Measurements from ENCODE around the gene ADAMTS18. TPM values are rescaled to one million over a fixed set of nuclear protein-coding genes. Genes with fewer than 3 reads are reported as not detected.

The ADAMTS18 gene, protein sequence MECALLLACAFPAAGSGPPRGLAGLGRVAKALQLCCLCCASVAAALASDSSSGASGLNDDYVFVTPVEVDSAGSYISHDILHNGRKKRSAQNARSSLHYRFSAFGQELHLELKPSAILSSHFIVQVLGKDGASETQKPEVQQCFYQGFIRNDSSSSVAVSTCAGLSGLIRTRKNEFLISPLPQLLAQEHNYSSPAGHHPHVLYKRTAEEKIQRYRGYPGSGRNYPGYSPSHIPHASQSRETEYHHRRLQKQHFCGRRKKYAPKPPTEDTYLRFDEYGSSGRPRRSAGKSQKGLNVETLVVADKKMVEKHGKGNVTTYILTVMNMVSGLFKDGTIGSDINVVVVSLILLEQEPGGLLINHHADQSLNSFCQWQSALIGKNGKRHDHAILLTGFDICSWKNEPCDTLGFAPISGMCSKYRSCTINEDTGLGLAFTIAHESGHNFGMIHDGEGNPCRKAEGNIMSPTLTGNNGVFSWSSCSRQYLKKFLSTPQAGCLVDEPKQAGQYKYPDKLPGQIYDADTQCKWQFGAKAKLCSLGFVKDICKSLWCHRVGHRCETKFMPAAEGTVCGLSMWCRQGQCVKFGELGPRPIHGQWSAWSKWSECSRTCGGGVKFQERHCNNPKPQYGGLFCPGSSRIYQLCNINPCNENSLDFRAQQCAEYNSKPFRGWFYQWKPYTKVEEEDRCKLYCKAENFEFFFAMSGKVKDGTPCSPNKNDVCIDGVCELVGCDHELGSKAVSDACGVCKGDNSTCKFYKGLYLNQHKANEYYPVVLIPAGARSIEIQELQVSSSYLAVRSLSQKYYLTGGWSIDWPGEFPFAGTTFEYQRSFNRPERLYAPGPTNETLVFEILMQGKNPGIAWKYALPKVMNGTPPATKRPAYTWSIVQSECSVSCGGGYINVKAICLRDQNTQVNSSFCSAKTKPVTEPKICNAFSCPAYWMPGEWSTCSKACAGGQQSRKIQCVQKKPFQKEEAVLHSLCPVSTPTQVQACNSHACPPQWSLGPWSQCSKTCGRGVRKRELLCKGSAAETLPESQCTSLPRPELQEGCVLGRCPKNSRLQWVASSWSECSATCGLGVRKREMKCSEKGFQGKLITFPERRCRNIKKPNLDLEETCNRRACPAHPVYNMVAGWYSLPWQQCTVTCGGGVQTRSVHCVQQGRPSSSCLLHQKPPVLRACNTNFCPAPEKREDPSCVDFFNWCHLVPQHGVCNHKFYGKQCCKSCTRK (N-terminal part only)
- polyA plus RNA-seq (2012; ENCODE audit: insufficient read length, low read depth) = not detected

DNA sequence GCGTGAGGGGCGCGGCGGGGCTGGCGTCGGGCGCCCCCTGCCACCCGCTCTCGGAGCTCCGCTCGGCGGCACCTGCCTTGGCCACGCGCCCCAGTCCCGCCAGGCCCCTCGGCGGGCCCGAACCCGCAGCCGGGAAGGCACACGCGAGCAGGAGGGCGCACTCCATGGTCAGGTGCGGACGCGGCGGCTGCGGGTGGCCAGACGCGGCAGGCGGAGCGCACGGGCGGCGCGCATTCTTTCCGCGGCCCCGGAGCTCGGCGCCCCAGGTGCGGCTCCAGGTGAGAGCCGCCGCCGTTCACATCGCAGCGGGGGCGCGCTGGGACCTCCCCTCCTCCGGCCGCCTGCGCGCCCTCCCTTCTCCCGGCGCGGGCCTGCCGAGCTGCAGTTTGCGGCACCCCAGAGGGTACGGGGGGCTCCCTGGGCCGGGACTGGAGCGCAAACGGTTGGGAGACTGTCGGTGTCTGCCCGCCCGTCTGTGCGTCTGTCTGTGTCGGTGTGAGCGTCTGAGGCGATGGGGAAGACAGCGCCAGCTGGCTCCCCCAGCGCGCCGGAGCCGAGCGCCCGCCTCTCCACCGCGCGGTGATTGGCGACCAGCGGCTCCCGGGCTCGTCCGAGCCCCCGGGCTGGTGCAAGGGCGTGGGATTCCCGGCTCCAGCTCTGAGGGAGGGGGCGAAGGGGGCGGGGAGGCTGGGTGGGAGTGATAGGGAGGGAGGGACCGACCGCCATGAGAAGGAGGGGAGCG lies at the start of gene ADAMTS18:
ADAMTS18 (minus strand) TSS at position 505 of the 742 bp plus-strand sequence; CDS start at position 166, 339 bp downstream.
- TF ChIP-seq TAF1 (IDR thresholded peaks at IDR 0.05; ENCODE audit: borderline replicate concordance, insufficient read depth, low read length) (no peak), SIN3A (IDR thresholded peaks at IDR 0.05; ENCODE audit: borderline replicate concordance, insufficient read depth, low read length) (no peak), POLR2AphosphoS5 (IDR thresholded peaks at IDR 0.05; ENCODE audit: low read depth, low read length) (no peak), FOXP2 (optimal IDR thresholded peaks at IDR 0.05; ENCODE audit: borderline replicate concordance, extremely low read depth, extremely low read length, insufficient read depth) (no peak)
- TF ChIP-seq, protein P1, sequence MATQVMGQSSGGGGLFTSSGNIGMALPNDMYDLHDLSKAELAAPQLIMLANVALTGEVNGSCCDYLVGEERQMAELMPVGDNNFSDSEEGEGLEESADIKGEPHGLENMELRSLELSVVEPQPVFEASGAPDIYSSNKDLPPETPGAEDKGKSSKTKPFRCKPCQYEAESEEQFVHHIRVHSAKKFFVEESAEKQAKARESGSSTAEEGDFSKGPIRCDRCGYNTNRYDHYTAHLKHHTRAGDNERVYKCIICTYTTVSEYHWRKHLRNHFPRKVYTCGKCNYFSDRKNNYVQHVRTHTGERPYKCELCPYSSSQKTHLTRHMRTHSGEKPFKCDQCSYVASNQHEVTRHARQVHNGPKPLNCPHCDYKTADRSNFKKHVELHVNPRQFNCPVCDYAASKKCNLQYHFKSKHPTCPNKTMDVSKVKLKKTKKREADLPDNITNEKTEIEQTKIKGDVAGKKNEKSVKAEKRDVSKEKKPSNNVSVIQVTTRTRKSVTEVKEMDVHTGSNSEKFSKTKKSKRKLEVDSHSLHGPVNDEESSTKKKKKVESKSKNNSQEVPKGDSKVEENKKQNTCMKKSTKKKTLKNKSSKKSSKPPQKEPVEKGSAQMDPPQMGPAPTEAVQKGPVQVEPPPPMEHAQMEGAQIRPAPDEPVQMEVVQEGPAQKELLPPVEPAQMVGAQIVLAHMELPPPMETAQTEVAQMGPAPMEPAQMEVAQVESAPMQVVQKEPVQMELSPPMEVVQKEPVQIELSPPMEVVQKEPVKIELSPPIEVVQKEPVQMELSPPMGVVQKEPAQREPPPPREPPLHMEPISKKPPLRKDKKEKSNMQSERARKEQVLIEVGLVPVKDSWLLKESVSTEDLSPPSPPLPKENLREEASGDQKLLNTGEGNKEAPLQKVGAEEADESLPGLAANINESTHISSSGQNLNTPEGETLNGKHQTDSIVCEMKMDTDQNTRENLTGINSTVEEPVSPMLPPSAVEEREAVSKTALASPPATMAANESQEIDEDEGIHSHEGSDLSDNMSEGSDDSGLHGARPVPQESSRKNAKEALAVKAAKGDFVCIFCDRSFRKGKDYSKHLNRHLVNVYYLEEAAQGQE (IDR thresholded peaks at IDR 0.05; ENCODE audit: insufficient read depth in 1 of 2, low read depth in 2 of 2, low read length in 2 of 2) = no peak

DNA sequence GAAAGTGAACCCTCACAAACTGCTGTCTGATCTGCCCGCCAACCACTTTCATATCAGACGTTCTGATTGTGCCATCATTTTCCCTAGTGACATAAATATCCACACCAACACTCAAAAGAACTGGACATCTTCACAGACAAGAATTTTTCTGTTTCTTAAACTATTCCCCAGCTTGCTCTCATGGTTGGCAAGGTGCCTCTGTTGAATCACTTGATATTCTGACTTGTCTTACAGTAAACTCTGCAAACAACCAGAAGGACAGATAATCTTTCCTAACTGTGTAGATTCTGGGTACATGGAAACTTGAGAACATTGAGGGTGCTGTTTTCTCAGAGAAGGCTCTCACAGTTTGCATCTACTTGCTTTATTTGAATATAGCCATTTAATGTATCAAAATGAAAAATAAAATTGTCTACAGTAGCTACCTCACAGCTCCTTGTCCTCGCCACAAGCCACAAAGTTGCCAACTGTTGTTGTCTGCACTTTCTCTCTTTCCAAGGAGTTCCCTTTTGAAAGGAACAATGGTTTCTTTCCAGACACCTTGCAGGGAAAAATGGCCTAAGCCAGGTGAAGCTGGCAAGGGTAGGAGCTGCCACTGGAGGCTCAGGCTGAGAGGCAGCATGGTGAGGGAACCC lies 46.0 kb upstream of the ADAMTS18 start:
- TF ChIP-seq, protein P1 (IDR thresholded peaks at IDR 0.05; ENCODE audit: insufficient read depth in 1 of 2, low read depth in 2 of 2, low read length in 2 of 2) = no peak
- TF ChIP-seq FOXP2 (optimal IDR thresholded peaks at IDR 0.05; ENCODE audit: borderline replicate concordance, extremely low read depth, extremely low read length, insufficient read depth) = no peak
- no peak for TF ChIP-seq SIN3A (IDR thresholded peaks at IDR 0.05; ENCODE audit: borderline replicate concordance, insufficient read depth, low read length)
- TF ChIP-seq POLR2AphosphoS5 (IDR thresholded peaks at IDR 0.05; ENCODE audit: low read depth, low read length) = no peak
- TF ChIP-seq TAF1 (IDR thresholded peaks at IDR 0.05; ENCODE audit: borderline replicate concordance, insufficient read depth, low read length) = no peak

DNA sequence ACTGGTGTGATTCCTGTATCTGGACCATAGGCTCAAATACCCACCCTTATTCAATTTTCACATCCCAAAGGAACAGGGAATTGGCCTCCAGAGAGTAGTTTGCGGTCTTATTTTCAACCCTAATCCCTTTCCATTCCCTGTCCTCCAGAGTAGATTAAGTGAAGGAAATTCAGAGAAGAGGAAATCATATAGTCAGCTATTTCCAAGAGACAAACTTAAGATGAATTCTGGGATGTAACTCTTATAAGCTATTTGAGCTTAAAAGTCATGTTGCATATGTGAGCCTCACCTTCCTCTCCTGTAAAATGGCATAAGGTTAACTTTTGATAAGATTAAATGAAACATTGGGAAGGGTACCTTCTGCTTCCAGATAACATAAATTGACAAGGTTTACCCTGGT lies 37.4 kb upstream of the ADAMTS18 start:
- TF ChIP-seq TAF1 (IDR thresholded peaks at IDR 0.05; ENCODE audit: borderline replicate concordance, insufficient read depth, low read length) (no peak), FOXP2 (optimal IDR thresholded peaks at IDR 0.05; ENCODE audit: borderline replicate concordance, extremely low read depth, extremely low read length, insufficient read depth) (no peak), SIN3A (IDR thresholded peaks at IDR 0.05; ENCODE audit: borderline replicate concordance, insufficient read depth, low read length) (no peak), POLR2AphosphoS5 (IDR thresholded peaks at IDR 0.05; ENCODE audit: low read depth, low read length) (no peak)
- TF ChIP-seq, protein P1 (IDR thresholded peaks at IDR 0.05; ENCODE audit: insufficient read depth in 1 of 2, low read depth in 2 of 2, low read length in 2 of 2) = no peak

DNA sequence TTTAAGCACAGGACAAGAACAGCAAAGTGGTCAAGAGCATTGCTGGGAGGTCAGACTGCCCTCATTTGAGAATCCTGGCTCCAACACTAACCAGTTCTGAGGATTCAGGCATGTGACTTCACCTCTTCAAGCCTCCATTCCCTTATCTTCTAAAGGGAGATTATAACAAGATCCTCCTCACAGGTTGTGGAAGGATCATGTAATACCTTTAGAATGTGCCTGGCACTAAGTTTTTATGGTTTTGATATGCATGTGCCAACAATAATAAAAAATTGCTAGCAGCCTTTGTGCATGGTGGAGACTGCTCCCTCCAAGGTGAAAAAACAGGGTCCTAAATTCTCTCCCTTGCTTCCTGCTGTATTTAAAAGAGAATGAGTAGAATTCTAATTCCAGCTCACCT lies 36.0 kb upstream of the ADAMTS18 start:
- TF ChIP-seq SIN3A (IDR thresholded peaks at IDR 0.05; ENCODE audit: borderline replicate concordance, insufficient read depth, low read length) = no peak
- no peak for TF ChIP-seq FOXP2 (optimal IDR thresholded peaks at IDR 0.05; ENCODE audit: borderline replicate concordance, extremely low read depth, extremely low read length, insufficient read depth)
